GM23248 (cell line): ENCODE results near the gene ZFHX2.

ENCODE experiments used
- EZH2 ChIP-seq: fragments of 200-600 bp; sonication (generic); IDR thresholded peaks from 2 replicates; pipeline ENCODE4 v1.6.1; 2018; ENCODE audit warnings: antibody characterized with exemption, mild to moderate bottlenecking; ENCODE audit not compliant: insufficient read depth, poor library complexity, severe bottlenecking
- EZH2phosphoT487 ChIP-seq: fragments of 200-600 bp; sonication (generic); IDR thresholded peaks from 2 replicates; pipeline ENCODE4 v1.6.1; 2018; ENCODE audit warnings: antibody characterized with exemption, moderate library complexity, mild to moderate bottlenecking, low read depth; ENCODE audit not compliant: insufficient read depth

DNA sequence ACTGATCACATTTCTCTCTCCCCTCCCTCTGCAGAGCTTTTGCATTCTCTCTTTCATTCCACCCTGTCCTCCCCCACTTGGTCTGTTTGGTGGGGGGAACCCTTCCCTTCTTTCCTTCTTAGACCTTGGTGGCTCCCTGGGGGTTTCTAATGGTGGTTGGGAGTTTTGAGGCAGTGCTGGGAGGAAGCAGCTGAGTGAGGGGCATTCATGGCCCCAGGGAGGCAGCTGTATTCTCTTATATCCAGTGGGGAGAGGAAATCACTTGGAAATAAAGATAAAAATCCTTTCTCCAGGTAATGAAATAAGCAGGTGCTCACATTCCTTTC, 68.8 kb downstream of the ZFHX2 start:
- TF ChIP-seq EZH2 = no peak
- TF ChIP-seq EZH2phosphoT487 = no peak
